ENCODE measurements around the gene SNX32. TPM values are rescaled to one million over a fixed set of nuclear protein-coding genes. Genes with fewer than 3 reads are reported as not detected.
A peak's percentile ranks its signal among the peaks of the same experiment; 100 is the strongest.

SNX32 gene
- total RNA-seq, 3 donors from 2014 or later (not counting 1 experiment from before 2014, with no cell fraction given): 0.31 to 2.0 (median 0.54) TPM

GRCh38 chr11:65853246-65853979 is 19.6 kb downstream of the SNX32 start:
- ATAC-seq: no peak
- H3K4me1 ChIP-seq (ENCODE audit: control insufficient read depth, insufficient read depth, low read length): peaks cover 32% of the 10 kb centered on the region
- Mint-ChIP-seq H3K9me3 (no peaks in the 10 kb centered on the region), H3K27me3 (ENCODE audit: low read depth in 2 of 2) (no peaks in the 10 kb centered on the region), H3K36me3 (peaks cover 7% of the 10 kb centered on the region), H3K27ac (peak overlapping the region; percentile 74 to 94), H3K4me1 (peaks cover 35 to 44% of the 10 kb centered on the region in 2 donors), H3K4me3 (no peak overlapping the region)
- H3K4me3 ChIP-seq (ENCODE audit: low read length): no peak overlapping the region
- H3K27me3 ChIP-seq (ENCODE audit: control insufficient read depth, insufficient read depth, low read length): no peaks in the 10 kb centered on the region
- TF ChIP-seq CTCF (IDR thresholded peaks at IDR 0.05): no peak
- H3K9me3 ChIP-seq (ENCODE audit: control insufficient read depth, insufficient read depth, low read length): peaks cover 4% of the 10 kb centered on the region
- peaks cover 54% of the 10 kb centered on the region for H3K36me3 ChIP-seq (ENCODE audit: control insufficient read depth, insufficient read depth, low read length)
- WGBS (ENCODE audit: insufficient coverage): 94% methylated on average over 6 of the region's 6 CpGs
- no peak overlapping the region for H3K27ac ChIP-seq (ENCODE audit: low read length)
- intact Hi-C loops (cut with micrococcal nuclease): no loop called here
- DNase-seq: peak in 1 of 2 donors; percentile 16

- H3K27me3 ChIP-seq (ENCODE audit: control insufficient read depth, insufficient read depth, low read length): no peaks in the 10 kb centered on the region
- 90% methylated on average over 4 of the region's 4 CpGs for WGBS (ENCODE audit: insufficient coverage)
- no peak overlapping the region for H3K4me3 ChIP-seq (ENCODE audit: low read length)
- peaks cover 54% of the 10 kb centered on the region for H3K36me3 ChIP-seq (ENCODE audit: control insufficient read depth, insufficient read depth, low read length)
- DNase-seq (peak in 1 of 2 donors; percentile 8), ATAC-seq (no peak)
- no peak overlapping the region for H3K27ac ChIP-seq (ENCODE audit: low read length)
- Mint-ChIP-seq H3K4me3 (no peak overlapping the region), H3K27me3 (ENCODE audit: low read depth in 2 of 2) (no peaks in the 10 kb centered on the region), H3K4me1 (peaks cover 42 to 52% of the 10 kb centered on the region in 2 donors), H3K36me3 (peaks cover 7% of the 10 kb centered on the region), H3K9me3 (no peaks in the 10 kb centered on the region), H3K27ac (peak overlapping the region; percentile 74 to 94)
- peaks cover 4% of the 10 kb centered on the region for H3K9me3 ChIP-seq (ENCODE audit: control insufficient read depth, insufficient read depth, low read length)
- no peak for TF ChIP-seq CTCF (IDR thresholded peaks at IDR 0.05)
- H3K4me1 ChIP-seq (ENCODE audit: control insufficient read depth, insufficient read depth, low read length): peaks cover 36% of the 10 kb centered on the region
- intact Hi-C loops (cut with micrococcal nuclease): no loop called here
These were observed 20.4 kb downstream of the SNX32 start for GRCh38 chr11:65854161-65854592.

- Histone ChIP-seq H3K27ac (ENCODE audit: low read length) (no peak overlapping the region), H3K9me3 (ENCODE audit: control insufficient read depth, insufficient read depth, low read length) (peaks cover 4% of the 10 kb centered on the region), H3K36me3 (ENCODE audit: control insufficient read depth, insufficient read depth, low read length) (peaks cover 54% of the 10 kb centered on the region), H3K4me3 (ENCODE audit: low read length) (no peak overlapping the region), H3K27me3 (ENCODE audit: control insufficient read depth, insufficient read depth, low read length) (no peaks in the 10 kb centered on the region), H3K4me1 (ENCODE audit: control insufficient read depth, insufficient read depth, low read length) (peaks cover 45% of the 10 kb centered on the region)
- Mint-ChIP-seq H3K9me3 (no peaks in the 10 kb centered on the region), H3K4me3 (peak overlapping the region; percentile 92), H3K4me1 (peaks cover 49 to 59% of the 10 kb centered on the region in 2 donors), H3K27ac (peak overlapping the region; percentile 74 to 94), H3K27me3 (ENCODE audit: low read depth in 2 of 2) (no peaks in the 10 kb centered on the region), H3K36me3 (peaks cover 7% of the 10 kb centered on the region)
- TF ChIP-seq CTCF (IDR thresholded peaks at IDR 0.05): no peak
- no peak for ATAC-seq
- peak in 1 of 2 donors; percentile 24 for DNase-seq
- intact Hi-C loops (cut with micrococcal nuclease): loop anchor here (5.0 kb wide), 1 partner anchor 62 kb away; the partner anchor contains the start of genes C11orf68 and DRAP1
- 81% methylated on average over 13 of the region's 15 CpGs for WGBS (ENCODE audit: insufficient coverage)
These were observed 21.4 kb downstream of the SNX32 start for GRCh38 chr11:65854852-65855837.

Data from natural killer cell (primary cell).